Stomach (tissue), 4 donors: ENCODE results near the gene PPP2R2C.

ENCODE experiments used
- CTCF ChIP-seq, 7 experiments: fragments of 450-650 bp in 4 of 7; fragments of 200-600 bp in 3 of 7; sonication (generic) in 3 of 7; IDR thresholded peaks; one replicate each; pipeline ENCODE4 v1.5.1; 2016 to 2019; ENCODE audit warnings: antibody characterized with exemption in 7 of 7, control low read depth in 2 of 7, mild to moderate bottlenecking in 1 of 7
- EP300 ChIP-seq: sonication (generic); formaldehyde crosslinking; IDR thresholded peaks from one replicate; pipeline ENCODE4 v1.6.1; 2017; ENCODE audit warnings: antibody characterized with exemption
- POLR2A ChIP-seq, 4 donors: fragments of 450-650 bp; IDR thresholded peaks; one replicate each; pipeline ENCODE4 v1.6.1; 2016; ENCODE audit warnings: antibody characterized with exemption in 4 of 4, control low read depth in 2 of 4, mild to moderate bottlenecking in 1 of 4, moderate library complexity in 1 of 4
- POLR2AphosphoS5 ChIP-seq, 3 donors: sonication (generic); formaldehyde crosslinking; IDR thresholded peaks; one replicate each; pipeline ENCODE4 v1.6.1; 2016; ENCODE audit warnings: antibody characterized with exemption in 3 of 3

GRCh38 chr4:6427439-6428090 lies 44.8 kb downstream of the PPP2R2C start:
- TF ChIP-seq CTCF (IDR thresholded peaks at IDR 0.05) (no peak), POLR2A (IDR thresholded peaks at IDR 0.05) (no peak), POLR2AphosphoS5 (IDR thresholded peaks at IDR 0.05) (no peak), EP300 (no peak)
